Measurements from ENCODE around the gene SUPT5H.

DNA sequence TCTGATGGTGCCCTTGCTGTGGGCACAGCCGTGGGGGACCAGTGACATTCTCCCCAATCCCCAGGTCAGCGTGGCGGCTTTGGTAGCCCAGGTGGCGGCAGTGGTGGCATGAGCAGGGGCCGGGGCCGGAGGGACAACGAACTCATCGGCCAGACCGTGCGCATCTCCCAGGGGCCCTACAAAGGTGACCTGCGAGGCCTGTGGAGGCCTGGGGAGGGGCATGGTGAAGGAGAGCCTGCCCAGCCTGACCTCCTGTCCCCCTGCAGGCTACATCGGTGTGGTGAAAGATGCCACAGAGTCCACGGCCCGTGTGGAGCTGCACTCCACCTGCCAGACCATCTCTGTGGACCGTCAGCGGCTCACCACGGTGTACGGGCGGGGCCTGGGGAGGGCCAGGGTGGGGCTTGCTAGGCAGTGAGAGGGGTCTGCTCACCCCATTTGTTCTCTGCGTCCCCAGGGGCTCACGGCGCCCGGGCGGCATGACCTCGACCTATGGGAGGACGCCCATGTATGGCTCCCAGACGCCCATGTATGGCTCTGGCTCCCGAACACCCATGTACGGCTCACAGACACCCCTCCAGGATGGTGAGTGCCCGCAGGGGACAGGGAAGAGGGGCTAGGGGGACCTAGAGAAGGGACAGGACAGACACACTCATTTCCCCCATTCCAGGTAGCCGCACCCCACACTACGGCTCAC, 27.5 kb downstream of the SUPT5H start:
- TF ChIP-seq, protein P1, sequence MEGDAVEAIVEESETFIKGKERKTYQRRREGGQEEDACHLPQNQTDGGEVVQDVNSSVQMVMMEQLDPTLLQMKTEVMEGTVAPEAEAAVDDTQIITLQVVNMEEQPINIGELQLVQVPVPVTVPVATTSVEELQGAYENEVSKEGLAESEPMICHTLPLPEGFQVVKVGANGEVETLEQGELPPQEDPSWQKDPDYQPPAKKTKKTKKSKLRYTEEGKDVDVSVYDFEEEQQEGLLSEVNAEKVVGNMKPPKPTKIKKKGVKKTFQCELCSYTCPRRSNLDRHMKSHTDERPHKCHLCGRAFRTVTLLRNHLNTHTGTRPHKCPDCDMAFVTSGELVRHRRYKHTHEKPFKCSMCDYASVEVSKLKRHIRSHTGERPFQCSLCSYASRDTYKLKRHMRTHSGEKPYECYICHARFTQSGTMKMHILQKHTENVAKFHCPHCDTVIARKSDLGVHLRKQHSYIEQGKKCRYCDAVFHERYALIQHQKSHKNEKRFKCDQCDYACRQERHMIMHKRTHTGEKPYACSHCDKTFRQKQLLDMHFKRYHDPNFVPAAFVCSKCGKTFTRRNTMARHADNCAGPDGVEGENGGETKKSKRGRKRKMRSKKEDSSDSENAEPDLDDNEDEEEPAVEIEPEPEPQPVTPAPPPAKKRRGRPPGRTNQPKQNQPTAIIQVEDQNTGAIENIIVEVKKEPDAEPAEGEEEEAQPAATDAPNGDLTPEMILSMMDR (IDR thresholded peaks at IDR 0.05), result no peak
- TF ChIP-seq POLR2A (IDR thresholded peaks at IDR 0.05), result no peak

All from breast epithelium (tissue), 3 donors.